C4-2B (cell line): ENCODE results near the gene ZNF835.

Experiments used
- H3K27ac ChIP-seq: fragments of 450-650 bp; 2 replicates; pipeline ENCODE4 v1.5.1; 2017
- CTCF ChIP-seq: fragments of 450-650 bp; conservative IDR thresholded peaks from 2 replicates; pipeline ENCODE4 v1.5.1; 2017; ENCODE audit warnings: mild to moderate bottlenecking
- ZFX ChIP-seq: fragments of 450-650 bp; IDR thresholded peaks from 2 replicates; pipeline ENCODE4 v1.6.1; 2017

ZNF835 gene

GRCh38 chr19:56701895-56702294 is 30.3 kb upstream of the ZNF835 start:
- H3K27ac ChIP-seq: no peak overlapping the region
- TF ChIP-seq CTCF (no peak), ZFX (no peak)

- H3K27ac ChIP-seq: no peak overlapping the region
- no peak for TF ChIP-seq ZFX
- no peak for TF ChIP-seq CTCF
Observed at GRCh38 chr19:56699552-56699951, 28.0 kb upstream of the ZNF835 start.

- TF ChIP-seq CTCF: no peak
- no peak for TF ChIP-seq ZFX
- no peak overlapping the region for H3K27ac ChIP-seq
Observed at GRCh38 chr19:56692206-56692895, 20.8 kb upstream of the ZNF835 start.

- TF ChIP-seq ZFX (no peak), CTCF (no peak)
Observed at GRCh38 chr19:56690670-56691069, 19.1 kb upstream of the ZNF835 start.

GRCh38 chr19:56689198-56689597 is 17.6 kb upstream of the ZNF835 start:
- H3K27ac ChIP-seq: no peak overlapping the region
- TF ChIP-seq CTCF (peak; percentile 40), ZFX (no peak)

More at GRCh38 chr19:56690670-56691069, 19.1 kb upstream of the ZNF835 start:
- H3K27ac ChIP-seq: no peak overlapping the region

- TF ChIP-seq ZFX (no peak), CTCF (no peak)
- H3K27ac ChIP-seq: no peak overlapping the region
Observed at GRCh38 chr19:56687031-56687430, 15.5 kb upstream of the ZNF835 start.

GRCh38 chr19:56683116-56683515 is 11.6 kb upstream of the ZNF835 start:
- H3K27ac ChIP-seq: no peak overlapping the region
- TF ChIP-seq ZFX (no peak), CTCF (no peak)
